Hepatocyte (in vitro differentiated cells): ENCODE results near the gene ABHD16B. TPM values are rescaled to one million over a fixed set of nuclear protein-coding genes. Genes with fewer than 3 reads are reported as not detected.

Experiments used
- DNase-seq: peaks from one replicate; pipeline ENCODE4 v3.0.0-alpha.2; 2016; ENCODE audit warnings: low spot score
- H2AFZ ChIP-seq: fragments of 200-600 bp; sonication (generic); 2 replicates; pipeline ENCODE4 v1.6.0; 2016; ENCODE audit warnings: antibody characterized with exemption, mild to moderate bottlenecking
- H3K27ac ChIP-seq: fragments of 200-600 bp; sonication (generic); 2 replicates; pipeline ENCODE4 v1.5.1; 2016; ENCODE audit warnings: mild to moderate bottlenecking
- H3K27me3 ChIP-seq: fragments of 200-600 bp; sonication (generic); 2 replicates; pipeline ENCODE4 v1.6.1; 2016
- H3K36me3 ChIP-seq: fragments of 200-600 bp; sonication (generic); replicated peaks from 2 replicates; pipeline ENCODE4 v1.5.1; 2016; ENCODE audit warnings: low read depth; ENCODE audit not compliant: insufficient read depth
- H3K4me1 ChIP-seq: fragments of 200-600 bp; sonication (generic); 2 replicates; pipeline ENCODE4 v1.5.1; 2016; ENCODE audit warnings: mild to moderate bottlenecking, moderate library complexity; ENCODE audit not compliant: insufficient read depth
- H3K4me2 ChIP-seq: fragments of 200-600 bp; sonication (generic); 2 replicates; pipeline ENCODE4 v1.6.0; 2016
- H3K4me3 ChIP-seq: fragments of 200-600 bp; sonication (generic); 2 replicates; pipeline ENCODE4 v1.5.1; 2016; ENCODE audit warnings: mild to moderate bottlenecking
- H3K79me2 ChIP-seq: fragments of 200-600 bp; sonication (generic); 2 replicates; pipeline ENCODE4 v1.6.0; 2017; ENCODE audit warnings: mild to moderate bottlenecking
- H3K9me2 ChIP-seq: fragments of 200-600 bp; sonication (generic); replicated peaks from 2 replicates; pipeline ENCODE4 v1.6.0; 2017; ENCODE audit warnings: mild to moderate bottlenecking; ENCODE audit not compliant: insufficient read depth
- H3K9me3 ChIP-seq: fragments of 200-600 bp; sonication (generic); 2 replicates; pipeline ENCODE4 v1.5.1; 2016; ENCODE audit warnings: low read depth, mild to moderate bottlenecking
- H4K20me1 ChIP-seq: fragments of 200-600 bp; sonication (generic); 2 replicates; pipeline ENCODE4 v1.6.0; 2016; ENCODE audit warnings: mild to moderate bottlenecking; ENCODE audit not compliant: insufficient read depth, poor library complexity, severe bottlenecking
- CTCF ChIP-seq: fragments of 200-600 bp; sonication (generic); IDR thresholded peaks from 2 replicates; pipeline ENCODE4 v1.5.1; 2016; ENCODE audit warnings: antibody characterized with exemption, mild to moderate bottlenecking; ENCODE audit not compliant: poor library complexity
- EZH2 ChIP-seq: fragments of 200-600 bp; sonication (generic); IDR thresholded peaks from 2 replicates; pipeline ENCODE4 v1.6.1; 2016; ENCODE audit warnings: antibody characterized with exemption, mild to moderate bottlenecking, borderline replicate concordance
- EZH2phosphoT487 ChIP-seq: fragments of 200-600 bp; sonication (generic); IDR thresholded peaks from one replicate; pipeline ENCODE4 v1.6.1; 2018; ENCODE audit warnings: antibody characterized with exemption, mild to moderate bottlenecking, low read depth, moderate library complexity; ENCODE audit not compliant: unreplicated experiment, severe bottlenecking
- WGBS: methylation state at CpG from one replicate; pipeline ENCODE4 v1.1.6; 2016; ENCODE audit warnings: low lambda C conversion rate; ENCODE audit errors: missing lambda C conversion rate; 5-methylcytosine and 5-hydroxymethylcytosine counted together
- polyA plus RNA-seq: library from polyadenylated mRNA; unstranded; fragments of >200 nt; fragmentation: Nextera tagmentation; extraction: Ambion mirVana; gene quantifications from 2 replicates; pipeline ENCODE4 v1.2.1, GENCODE V29; 2016
- total RNA-seq: library from RNA; depleted of rRNA; stranded (reverse); fragments of >200 nt; gene quantifications from 2 replicates; pipeline ENCODE4 v1.2.3, GENCODE V29; 2014

ABHD16B gene
- total and polyA plus RNA-seq, 2 experiments from 2014 or later: 0.68 TPM; not detected in 1

GRCh38 chr20:63886921-63887320, 25.6 kb downstream of the ABHD16B start:
- no peak for TF ChIP-seq EZH2
- TF ChIP-seq CTCF: no peak
- no peak for TF ChIP-seq EZH2phosphoT487
- H2AFZ ChIP-seq: no peak overlapping the region
- no peak for DNase-seq
- H3K9me3 ChIP-seq: no peaks in the 10 kb centered on the region
- H3K4me1 ChIP-seq: no peaks in the 10 kb centered on the region
- peaks cover 6% of the 10 kb centered on the region for H4K20me1 ChIP-seq
- H3K79me2 ChIP-seq: no peaks in the 10 kb centered on the region
- H3K4me2 ChIP-seq: no peak overlapping the region
- no peak overlapping the region for H3K27ac ChIP-seq
- no peaks in the 10 kb centered on the region for H3K27me3 ChIP-seq
- H3K36me3 ChIP-seq: no peaks in the 10 kb centered on the region
- WGBS: 92% methylated on average over 11 of the region's 11 CpGs
- no peaks in the 10 kb centered on the region for H3K9me2 ChIP-seq
- no peak overlapping the region for H3K4me3 ChIP-seq

GRCh38 chr20:63889241-63890200, 28.2 kb downstream of the ABHD16B start:
- Histone ChIP-seq H4K20me1 (peaks cover 6% of the 10 kb centered on the region), H3K9me2 (no peaks in the 10 kb centered on the region), H3K79me2 (no peaks in the 10 kb centered on the region), H3K36me3 (no peaks in the 10 kb centered on the region), H3K9me3 (no peaks in the 10 kb centered on the region), H2AFZ (no peak overlapping the region), H3K27ac (no peak overlapping the region), H3K27me3 (no peaks in the 10 kb centered on the region), H3K4me3 (no peak overlapping the region), H3K4me1 (no peaks in the 10 kb centered on the region), H3K4me2 (no peak overlapping the region)
- no peak for TF ChIP-seq EZH2phosphoT487
- no peak for TF ChIP-seq CTCF
- no peak for TF ChIP-seq EZH2
- WGBS: 97% methylated on average over 25 of the region's 25 CpGs
- no peak for DNase-seq

- TF ChIP-seq EZH2 (no peak), CTCF (no peak), EZH2phosphoT487 (no peak)
- H3K9me3 ChIP-seq: no peaks in the 10 kb centered on the region
- no peaks in the 10 kb centered on the region for H3K9me2 ChIP-seq
- no peaks in the 10 kb centered on the region for H3K36me3 ChIP-seq
- no peak overlapping the region for H3K4me2 ChIP-seq
- no peaks in the 10 kb centered on the region for H3K27me3 ChIP-seq
- 80% methylated on average over 7 of the region's 7 CpGs for WGBS
- no peaks in the 10 kb centered on the region for H3K4me1 ChIP-seq
- no peak overlapping the region for H3K27ac ChIP-seq
- H3K79me2 ChIP-seq: no peaks in the 10 kb centered on the region
- H2AFZ ChIP-seq: no peak overlapping the region
- DNase-seq: no peak
- no peak overlapping the region for H3K4me3 ChIP-seq
- H4K20me1 ChIP-seq: peaks cover 6% of the 10 kb centered on the region
Measured at GRCh38 chr20:63890201-63890576, 28.9 kb downstream of the ABHD16B start.
